HEK293 (cell line): Measurements from ENCODE around the gene NGRN.
A peak's percentile ranks its signal among the peaks of the same experiment; 100 is the strongest.

Experiments used
- CTCF ChIA-PET: fragments of 350-600 bp; formaldehyde crosslinking; extraction: SDS; loops from one replicate; lab custom pipeline; 2021; ENCODE audit warnings: antibody characterized with exemption; lab: Yijun Ruan, JAX
- POLR2A ChIA-PET: fragments of 300-600 bp; formaldehyde crosslinking; extraction: SDS; loops from one replicate; lab custom pipeline; 2020; ENCODE audit warnings: antibody characterized with exemption, inconsistent platforms; lab: Yijun Ruan, JAX
- H3K27ac ChIP-seq: fragments of 200-500 bp; sonication (Bioruptor generic); 2 replicates; pipeline ENCODE4 v1.5.1; 2014; ENCODE audit warnings: low read depth, low read length, control low read depth, inconsistent platforms; ENCODE audit errors: extremely low read depth
- H3K36me3 ChIP-seq, 2 experiments: fragments of 200-500 bp in 1 of 2; sonication (Bioruptor generic) in 1 of 2; 1 replicate in 1 of 2; 2 replicates in 1 of 2; pipeline ENCODE4 v1.5.1; 2014 to 2017; ENCODE audit warnings: inconsistent platforms in 2 of 2, low read length in 2 of 2; ENCODE audit not compliant: control insufficient read depth in 2 of 2, insufficient read depth in 1 of 2
- H3K4me1 ChIP-seq: fragments of 200-500 bp; sonication (Bioruptor generic); 2 replicates; pipeline ENCODE4 v1.5.1; 2014; ENCODE audit warnings: mild to moderate bottlenecking, low read length, inconsistent platforms; ENCODE audit not compliant: control insufficient read depth, insufficient read depth
- H3K4me3 ChIP-seq: 2 replicates; pipeline ENCODE4 v1.5.1; 2011; ENCODE audit warnings: low read depth, mild to moderate bottlenecking, control low read depth, low read length, moderate library complexity
- H3K9me3 ChIP-seq: fragments of 200-500 bp; sonication (Bioruptor generic); 2 replicates; pipeline ENCODE4 v1.5.1; 2014; ENCODE audit warnings: low read depth, low read length, inconsistent platforms; ENCODE audit not compliant: control insufficient read depth, insufficient read depth
- FEZF1 ChIP-seq: fragments of 450-650 bp; formaldehyde crosslinking; IDR thresholded peaks from 2 replicates; pipeline ENCODE4 v1.5.1; 2016; ENCODE audit warnings: missing biosample characterization, missing genetic modification characterization
- KLF10 ChIP-seq: fragments of 450-650 bp; IDR thresholded peaks from 2 replicates; pipeline ENCODE4 v1.5.1; 2018; ENCODE audit warnings: missing biosample characterization, mild to moderate bottlenecking, missing genetic modification characterization
- MEIS1 ChIP-seq: sonication (generic); formaldehyde crosslinking; IDR thresholded peaks from 2 replicates; pipeline ENCODE4 v1.8.1; 2022; ENCODE audit warnings: missing genetic modification reagents, mild to moderate bottlenecking, borderline replicate concordance
- MZF1 ChIP-seq: fragments of 450-650 bp; formaldehyde crosslinking; IDR thresholded peaks from 2 replicates; pipeline ENCODE4 v1.5.1; 2017; ENCODE audit warnings: missing biosample characterization, missing genetic modification characterization, borderline replicate concordance
- OSR2 ChIP-seq: fragments of 450-650 bp; formaldehyde crosslinking; IDR thresholded peaks from 2 replicates; pipeline ENCODE4 v1.5.1; 2016; ENCODE audit warnings: missing biosample characterization, missing genetic modification characterization
- RBAK ChIP-seq: fragments of 450-650 bp; formaldehyde crosslinking; IDR thresholded peaks from 2 replicates; pipeline ENCODE4 v1.5.1; 2016; ENCODE audit warnings: missing biosample characterization, missing genetic modification characterization
- ZBTB21 ChIP-seq: fragments of 450-650 bp; formaldehyde crosslinking; IDR thresholded peaks from 2 replicates; pipeline ENCODE4 v1.5.1; 2017; ENCODE audit warnings: missing biosample characterization, missing genetic modification characterization
- ZFP3 ChIP-seq: fragments of 450-650 bp; formaldehyde crosslinking; IDR thresholded peaks from 2 replicates; pipeline ENCODE4 v1.5.1; 2016; ENCODE audit warnings: low read depth, missing biosample characterization, missing genetic modification characterization
- ZNF132 ChIP-seq: fragments of 450-650 bp; formaldehyde crosslinking; IDR thresholded peaks from 2 replicates; pipeline ENCODE4 v1.5.1; 2017; ENCODE audit warnings: missing biosample characterization, missing genetic modification characterization, borderline replicate concordance
- ZNF391 ChIP-seq: fragments of 450-650 bp; formaldehyde crosslinking; IDR thresholded peaks from 2 replicates; pipeline ENCODE4 v1.5.1; 2016; ENCODE audit warnings: low read depth, missing biosample characterization, missing genetic modification characterization, borderline replicate concordance
- ZNF416 ChIP-seq: fragments of 450-650 bp; formaldehyde crosslinking; IDR thresholded peaks from 2 replicates; pipeline ENCODE4 v1.5.1; 2016; ENCODE audit warnings: missing biosample characterization, missing genetic modification characterization
- ZNF529 ChIP-seq: fragments of 450-650 bp; formaldehyde crosslinking; IDR thresholded peaks from 2 replicates; pipeline ENCODE4 v1.5.1; 2017; ENCODE audit warnings: missing genetic modification characterization, missing biosample characterization; ENCODE audit not compliant: insufficient replicate concordance
- ZNF561 ChIP-seq: fragments of 450-650 bp; IDR thresholded peaks from 2 replicates; pipeline ENCODE4 v1.5.1; 2018; ENCODE audit warnings: missing biosample characterization, missing genetic modification characterization, borderline replicate concordance
- ZNF596 ChIP-seq: fragments of 450-650 bp; IDR thresholded peaks from 2 replicates; pipeline ENCODE4 v1.5.0; 2018; ENCODE audit warnings: missing biosample characterization, mild to moderate bottlenecking, missing genetic modification characterization, moderate library complexity
- ZNF629 ChIP-seq: fragments of 450-650 bp; formaldehyde crosslinking; IDR thresholded peaks from 2 replicates; pipeline ENCODE4 v1.5.1; 2017; ENCODE audit warnings: missing biosample characterization, missing genetic modification characterization
- ZNF768 ChIP-seq: fragments of 450-650 bp; formaldehyde crosslinking; IDR thresholded peaks from 2 replicates; pipeline ENCODE4 v1.5.1; 2018; ENCODE audit warnings: missing biosample characterization, mild to moderate bottlenecking, missing genetic modification characterization
- ZNF776 ChIP-seq: fragments of 450-650 bp; formaldehyde crosslinking; IDR thresholded peaks from 2 replicates; pipeline ENCODE4 v1.5.0; 2017; ENCODE audit warnings: missing biosample characterization, missing genetic modification characterization, borderline replicate concordance
- TF ChIP-seq, protein P1 (sequence below): fragments of 450-650 bp; formaldehyde crosslinking; IDR thresholded peaks from 2 replicates; pipeline ENCODE4 v1.5.1; 2016; ENCODE audit warnings: missing biosample characterization, missing genetic modification characterization, low read depth
- TF ChIP-seq, protein P2 (sequence below): fragments of 450-650 bp; formaldehyde crosslinking; IDR thresholded peaks from 2 replicates; pipeline ENCODE4 v1.5.1; 2017; ENCODE audit warnings: missing biosample characterization, missing genetic modification characterization
- TF ChIP-seq, protein P3 (sequence below): fragments of 450-650 bp; formaldehyde crosslinking; IDR thresholded peaks from 2 replicates; pipeline ENCODE4 v1.5.1; 2016; ENCODE audit warnings: missing biosample characterization, missing genetic modification characterization
- TF ChIP-seq, protein P4 (sequence below): fragments of 450-650 bp; IDR thresholded peaks from 2 replicates; pipeline ENCODE4 v1.5.1; 2018; ENCODE audit warnings: missing biosample characterization, mild to moderate bottlenecking, missing genetic modification characterization
- TF ChIP-seq, protein P5 (sequence below): fragments of 450-650 bp; formaldehyde crosslinking; IDR thresholded peaks from 2 replicates; pipeline ENCODE4 v1.5.1; 2016; ENCODE audit warnings: missing biosample characterization, missing genetic modification characterization
- TF ChIP-seq, protein P6 (sequence below): fragments of 450-650 bp; formaldehyde crosslinking; IDR thresholded peaks from 2 replicates; pipeline ENCODE4 v1.5.1; 2016; ENCODE audit warnings: missing biosample characterization, missing genetic modification characterization

NGRN gene

DNA sequence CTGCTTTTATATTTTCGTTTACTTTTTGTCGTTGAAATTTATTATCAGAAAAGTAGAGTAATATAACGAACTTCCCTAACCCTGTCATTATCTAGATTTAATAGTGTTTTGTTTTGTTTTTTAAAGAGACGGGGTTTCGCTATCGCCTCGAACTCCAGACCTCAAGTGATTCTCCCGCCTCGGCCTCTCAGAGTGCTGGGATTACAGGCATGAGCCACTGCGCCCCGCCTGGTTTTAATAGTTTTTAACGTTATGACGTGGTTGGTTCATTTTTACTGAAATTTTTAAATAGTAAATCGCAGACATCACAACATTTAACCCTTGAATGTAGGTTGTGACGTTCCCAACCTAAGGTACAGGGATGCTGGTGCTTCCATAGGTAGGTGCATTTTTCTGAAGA lies 1.0 kb downstream of the NGRN start:
- ChIA-PET POLR2A (interaction anchor here (0.6 to 4.3 kb wide), 3 partner anchors 17 to 661 kb away, joined by 4 to 26 read pairs (median 9); partner anchors contain the start of genes CIB1, GDPGP1 and TTLL13), CTCF (interaction anchor here (0.6 to 1.0 kb wide), 2 partner anchors 76 to 428 kb away, joined by 3 read pairs; no protein-coding TSS in a partner anchor)
- Histone ChIP-seq H3K36me3 (peaks cover 39 to 40% of the 10 kb centered on the region in 2 experiments), H3K4me3 (peak overlapping the region; percentile 73), H3K4me1 (peaks cover 10% of the 10 kb centered on the region; the same call in 1 of the 2 replicates), H3K9me3 (no peaks in the 10 kb centered on the region), H3K27ac (peak overlapping the region; percentile 89)
- TF ChIP-seq, protein P1, sequence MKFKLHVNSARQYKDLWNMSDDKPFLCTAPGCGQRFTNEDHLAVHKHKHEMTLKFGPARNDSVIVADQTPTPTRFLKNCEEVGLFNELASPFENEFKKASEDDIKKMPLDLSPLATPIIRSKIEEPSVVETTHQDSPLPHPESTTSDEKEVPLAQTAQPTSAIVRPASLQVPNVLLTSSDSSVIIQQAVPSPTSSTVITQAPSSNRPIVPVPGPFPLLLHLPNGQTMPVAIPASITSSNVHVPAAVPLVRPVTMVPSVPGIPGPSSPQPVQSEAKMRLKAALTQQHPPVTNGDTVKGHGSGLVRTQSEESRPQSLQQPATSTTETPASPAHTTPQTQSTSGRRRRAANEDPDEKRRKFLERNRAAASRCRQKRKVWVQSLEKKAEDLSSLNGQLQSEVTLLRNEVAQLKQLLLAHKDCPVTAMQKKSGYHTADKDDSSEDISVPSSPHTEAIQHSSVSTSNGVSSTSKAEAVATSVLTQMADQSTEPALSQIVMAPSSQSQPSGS (tag by site-specific recombination): 0 out of 2 replicates have a peak, but pooled peaks have one; percentile 4
- TF ChIP-seq RBAK (tag by site-specific recombination) (no peak), ZNF391 (tag by site-specific recombination) (no peak), ZNF132 (tag by site-specific recombination) (no peak), ZNF629 (0 out of 2 replicates have a peak, but pooled peaks have one; percentile 39), ZNF776 (tag by site-specific recombination) (no peak), ZNF416 (tag by site-specific recombination) (no peak), KLF10 (tag by site-specific recombination) (no peak), ZBTB21 (peak; percentile 37; the same call in 1 of the 2 replicates), ZNF768 (tag by site-specific recombination) (no peak)
- TF ChIP-seq, protein P2, sequence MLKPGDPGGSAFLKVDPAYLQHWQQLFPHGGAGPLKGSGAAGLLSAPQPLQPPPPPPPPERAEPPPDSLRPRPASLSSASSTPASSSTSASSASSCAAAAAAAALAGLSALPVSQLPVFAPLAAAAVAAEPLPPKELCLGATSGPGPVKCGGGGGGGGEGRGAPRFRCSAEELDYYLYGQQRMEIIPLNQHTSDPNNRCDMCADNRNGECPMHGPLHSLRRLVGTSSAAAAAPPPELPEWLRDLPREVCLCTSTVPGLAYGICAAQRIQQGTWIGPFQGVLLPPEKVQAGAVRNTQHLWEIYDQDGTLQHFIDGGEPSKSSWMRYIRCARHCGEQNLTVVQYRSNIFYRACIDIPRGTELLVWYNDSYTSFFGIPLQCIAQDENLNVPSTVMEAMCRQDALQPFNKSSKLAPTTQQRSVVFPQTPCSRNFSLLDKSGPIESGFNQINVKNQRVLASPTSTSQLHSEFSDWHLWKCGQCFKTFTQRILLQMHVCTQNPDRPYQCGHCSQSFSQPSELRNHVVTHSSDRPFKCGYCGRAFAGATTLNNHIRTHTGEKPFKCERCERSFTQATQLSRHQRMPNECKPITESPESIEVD (tag by site-specific recombination): 0 out of 2 replicates have a peak, but pooled peaks have one; percentile 24
- TF ChIP-seq, protein P3, sequence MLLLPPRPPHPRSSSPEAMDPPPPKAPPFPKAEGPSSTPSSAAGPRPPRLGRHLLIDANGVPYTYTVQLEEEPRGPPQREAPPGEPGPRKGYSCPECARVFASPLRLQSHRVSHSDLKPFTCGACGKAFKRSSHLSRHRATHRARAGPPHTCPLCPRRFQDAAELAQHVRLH (tag by site-specific recombination): no peak

DNA sequence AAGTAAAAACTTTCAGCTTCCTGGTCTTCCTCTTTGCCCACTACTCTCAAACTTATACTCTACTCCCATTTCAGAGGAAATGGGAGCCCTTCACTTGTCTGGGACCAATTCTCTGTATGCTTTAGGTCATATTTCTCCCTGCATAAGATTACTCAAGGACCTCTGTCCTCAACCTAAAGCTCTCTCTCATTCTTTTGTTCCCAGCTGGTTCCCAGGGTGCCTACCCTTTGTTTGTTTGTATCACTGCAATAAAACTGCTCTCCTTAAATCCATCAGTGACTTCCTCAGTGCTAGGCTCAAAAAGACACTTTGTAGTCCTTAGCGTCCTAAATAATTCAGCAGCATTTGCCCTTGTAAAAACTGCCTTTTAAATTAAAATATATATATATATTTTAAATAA lies 2.9 kb downstream of the NGRN start:
- no peak overlapping the region for H3K4me3 ChIP-seq
- H3K9me3 ChIP-seq: no peaks in the 10 kb centered on the region
- TF ChIP-seq MEIS1 (CRISPR knock-in tag) (no peak), MZF1 (no peak), OSR2 (tag by site-specific recombination) (no peak), ZNF561 (tag by site-specific recombination) (0 out of 2 replicates have a peak, but pooled peaks have one; percentile 30), ZNF596 (tag by site-specific recombination) (peak; percentile 44; the same call in 1 of the 2 replicates), FEZF1 (tag by site-specific recombination) (peak; percentile 56), ZNF529 (no peak), ZFP3 (tag by site-specific recombination) (no peak)
- TF ChIP-seq, protein P4, sequence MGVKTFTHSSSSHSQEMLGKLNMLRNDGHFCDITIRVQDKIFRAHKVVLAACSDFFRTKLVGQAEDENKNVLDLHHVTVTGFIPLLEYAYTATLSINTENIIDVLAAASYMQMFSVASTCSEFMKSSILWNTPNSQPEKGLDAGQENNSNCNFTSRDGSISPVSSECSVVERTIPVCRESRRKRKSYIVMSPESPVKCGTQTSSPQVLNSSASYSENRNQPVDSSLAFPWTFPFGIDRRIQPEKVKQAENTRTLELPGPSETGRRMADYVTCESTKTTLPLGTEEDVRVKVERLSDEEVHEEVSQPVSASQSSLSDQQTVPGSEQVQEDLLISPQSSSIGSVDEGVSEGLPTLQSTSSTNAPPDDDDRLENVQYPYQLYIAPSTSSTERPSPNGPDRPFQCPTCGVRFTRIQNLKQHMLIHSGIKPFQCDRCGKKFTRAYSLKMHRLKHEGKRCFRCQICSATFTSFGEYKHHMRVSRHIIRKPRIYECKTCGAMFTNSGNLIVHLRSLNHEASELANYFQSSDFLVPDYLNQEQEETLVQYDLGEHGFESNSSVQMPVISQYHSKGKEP: no peak
- TF ChIP-seq, protein P5, sequence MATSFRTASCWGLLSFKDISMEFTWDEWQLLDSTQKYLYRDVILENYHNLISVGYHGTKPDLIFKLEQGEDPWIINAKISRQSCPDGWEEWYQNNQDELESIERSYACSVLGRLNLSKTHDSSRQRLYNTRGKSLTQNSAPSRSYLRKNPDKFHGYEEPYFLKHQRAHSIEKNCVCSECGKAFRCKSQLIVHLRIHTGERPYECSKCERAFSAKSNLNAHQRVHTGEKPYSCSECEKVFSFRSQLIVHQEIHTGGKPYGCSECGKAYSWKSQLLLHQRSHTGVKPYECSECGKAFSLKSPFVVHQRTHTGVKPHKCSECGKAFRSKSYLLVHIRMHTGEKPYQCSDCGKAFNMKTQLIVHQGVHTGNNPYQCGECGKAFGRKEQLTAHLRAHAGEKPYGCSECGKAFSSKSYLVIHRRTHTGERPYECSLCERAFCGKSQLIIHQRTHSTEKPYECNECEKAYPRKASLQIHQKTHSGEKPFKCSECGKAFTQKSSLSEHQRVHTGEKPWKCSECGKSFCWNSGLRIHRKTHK (tag by site-specific recombination): no peak
- TF ChIP-seq, protein P6, sequence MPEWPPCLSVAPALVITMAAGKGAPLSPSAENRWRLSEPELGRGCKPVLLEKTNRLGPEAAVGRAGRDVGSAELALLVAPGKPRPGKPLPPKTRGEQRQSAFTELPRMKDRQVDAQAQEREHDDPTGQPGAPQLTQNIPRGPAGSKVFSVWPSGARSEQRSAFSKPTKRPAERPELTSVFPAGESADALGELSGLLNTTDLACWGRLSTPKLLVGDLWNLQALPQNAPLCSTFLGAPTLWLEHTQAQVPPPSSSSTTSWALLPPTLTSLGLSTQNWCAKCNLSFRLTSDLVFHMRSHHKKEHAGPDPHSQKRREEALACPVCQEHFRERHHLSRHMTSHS: no peak
- ChIA-PET CTCF (interaction anchor here (0.6 to 1.1 kb wide), 9 partner anchors 16 to 1096 kb away, joined by 3 to 6 read pairs (median 3); no protein-coding TSS in a partner anchor), POLR2A (interaction anchor here (0.5 to 4.3 kb wide), 6 partner anchors 19 to 602 kb away, joined by 3 to 26 read pairs (median 4); partner anchors contain the start of genes CIB1, GDPGP1 and TTLL13)
- no peak overlapping the region for H3K27ac ChIP-seq
- peaks cover 49 to 58% of the 10 kb centered on the region in 2 experiments for H3K36me3 ChIP-seq
- H3K4me1 ChIP-seq: peaks cover 10% of the 10 kb centered on the region; the same call in 1 of the 2 replicates
